NCI-H2196 (cell line): ENCODE data around the gene NOTCH1.

Source experiments
- DNase-seq: peaks from one replicate; lab custom pipeline; 2025; ENCODE audit not compliant: unreplicated experiment; lab: John Stamatoyannopoulos, UW

The NOTCH1 gene

GRCh38 chr9:136502940-136503550, 42.8 kb downstream of the NOTCH1 start:
- DNase-seq = no peak

GRCh38 chr9:136502196-136502595, 43.7 kb downstream of the NOTCH1 start:
- DNase-seq = no peak

- no peak for DNase-seq
Measured at GRCh38 chr9:136501686-136502085, 44.2 kb downstream of the NOTCH1 start.

- no peak for DNase-seq
Measured at GRCh38 chr9:136499935-136500910, 45.6 kb downstream of the NOTCH1 start.

GRCh38 chr9:136499071-136499934, 46.5 kb downstream of the NOTCH1 start:
- DNase-seq = no peak

GRCh38 chr9:136497916-136498695, 47.7 kb downstream of the NOTCH1 start:
- DNase-seq = no peak

GRCh38 chr9:136496801-136497620, 48.8 kb downstream of the NOTCH1 start:
- DNase-seq = no peak

- no peak for DNase-seq
Measured at GRCh38 chr9:136496181-136496580, 49.7 kb downstream of the NOTCH1 start.

- DNase-seq = no peak
Measured at GRCh38 chr9:136495238-136495800, 50.5 kb downstream of the NOTCH1 start.

GRCh38 chr9:136494531-136495215, 51.2 kb downstream of the NOTCH1 start:
- no peak for DNase-seq

- DNase-seq = no peak
Measured at GRCh38 chr9:136494012-136494411, 51.8 kb downstream of the NOTCH1 start.

GRCh38 chr9:136493567-136493971, 52.3 kb downstream of the NOTCH1 start:
- no peak for DNase-seq

- no peak for DNase-seq
Measured at GRCh38 chr9:136492978-136493522, 52.8 kb downstream of the NOTCH1 start.

- no peak for DNase-seq
Measured at GRCh38 chr9:136489731-136490130, 56.1 kb downstream of the NOTCH1 start.

- peak; percentile 75 for DNase-seq
Measured at GRCh38 chr9:136488247-136489214, 57.3 kb downstream of the NOTCH1 start.

- DNase-seq = no peak
Measured at GRCh38 chr9:136487672-136488071, 58.2 kb downstream of the NOTCH1 start.
